ENCODE data around the gene FBXW4.

The FBXW4 gene

DNA sequence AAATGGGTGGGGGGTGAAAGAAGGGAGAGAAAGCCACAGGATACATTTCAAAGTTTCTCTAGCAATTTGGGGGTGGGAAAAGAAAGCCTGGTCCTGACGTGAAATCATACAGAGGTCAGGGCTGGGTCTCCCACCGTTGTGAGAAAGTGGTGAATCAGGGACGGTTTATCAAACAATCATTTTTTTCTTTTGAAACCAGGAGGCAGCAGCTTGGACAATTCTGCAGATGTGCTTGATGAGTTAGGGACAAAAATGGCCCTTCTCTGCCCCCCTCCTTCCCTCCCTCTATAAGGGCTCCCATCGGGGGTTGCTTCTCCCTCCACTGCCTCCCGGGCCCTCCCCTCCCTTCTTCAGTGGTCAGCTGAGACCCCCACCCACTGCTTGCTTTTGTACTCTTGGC is 43.6 kb downstream of the FBXW4 start:
- H3K4me3 ChIP-seq (ENCODE audit: low read depth, low read length) = no peak overlapping the region
- DNase-seq (ENCODE audit: low read depth) = no peak
- TF ChIP-seq, protein P1, sequence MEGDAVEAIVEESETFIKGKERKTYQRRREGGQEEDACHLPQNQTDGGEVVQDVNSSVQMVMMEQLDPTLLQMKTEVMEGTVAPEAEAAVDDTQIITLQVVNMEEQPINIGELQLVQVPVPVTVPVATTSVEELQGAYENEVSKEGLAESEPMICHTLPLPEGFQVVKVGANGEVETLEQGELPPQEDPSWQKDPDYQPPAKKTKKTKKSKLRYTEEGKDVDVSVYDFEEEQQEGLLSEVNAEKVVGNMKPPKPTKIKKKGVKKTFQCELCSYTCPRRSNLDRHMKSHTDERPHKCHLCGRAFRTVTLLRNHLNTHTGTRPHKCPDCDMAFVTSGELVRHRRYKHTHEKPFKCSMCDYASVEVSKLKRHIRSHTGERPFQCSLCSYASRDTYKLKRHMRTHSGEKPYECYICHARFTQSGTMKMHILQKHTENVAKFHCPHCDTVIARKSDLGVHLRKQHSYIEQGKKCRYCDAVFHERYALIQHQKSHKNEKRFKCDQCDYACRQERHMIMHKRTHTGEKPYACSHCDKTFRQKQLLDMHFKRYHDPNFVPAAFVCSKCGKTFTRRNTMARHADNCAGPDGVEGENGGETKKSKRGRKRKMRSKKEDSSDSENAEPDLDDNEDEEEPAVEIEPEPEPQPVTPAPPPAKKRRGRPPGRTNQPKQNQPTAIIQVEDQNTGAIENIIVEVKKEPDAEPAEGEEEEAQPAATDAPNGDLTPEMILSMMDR (conservative IDR thresholded peaks at IDR 0.05; ENCODE audit: low read depth, low read length) = no peak

DNA sequence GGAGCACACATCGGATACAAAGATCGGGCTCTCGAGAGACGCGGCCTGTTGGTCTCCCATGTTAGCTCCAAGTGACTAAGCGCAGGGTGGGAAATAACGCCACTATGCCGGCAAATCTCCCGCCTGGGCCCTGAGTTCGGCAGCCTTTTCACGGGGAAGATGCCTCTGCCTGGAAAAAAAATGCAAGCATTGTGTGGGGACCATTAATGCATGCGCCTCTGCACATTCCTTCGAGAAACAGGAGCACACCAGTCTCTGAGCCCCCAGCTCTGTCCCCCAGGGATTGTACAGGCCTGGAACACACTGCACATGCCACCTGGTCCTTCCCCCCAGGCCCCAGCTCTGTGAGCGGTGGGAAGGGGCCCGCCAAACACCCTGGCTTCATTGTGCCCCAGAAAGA is 44.1 kb downstream of the FBXW4 start:
- no peak overlapping the region for H3K4me3 ChIP-seq (ENCODE audit: low read depth, low read length)
- TF ChIP-seq, protein P1 (conservative IDR thresholded peaks at IDR 0.05; ENCODE audit: low read depth, low read length) = no peak
- no peak for DNase-seq (ENCODE audit: low read depth)

DNA sequence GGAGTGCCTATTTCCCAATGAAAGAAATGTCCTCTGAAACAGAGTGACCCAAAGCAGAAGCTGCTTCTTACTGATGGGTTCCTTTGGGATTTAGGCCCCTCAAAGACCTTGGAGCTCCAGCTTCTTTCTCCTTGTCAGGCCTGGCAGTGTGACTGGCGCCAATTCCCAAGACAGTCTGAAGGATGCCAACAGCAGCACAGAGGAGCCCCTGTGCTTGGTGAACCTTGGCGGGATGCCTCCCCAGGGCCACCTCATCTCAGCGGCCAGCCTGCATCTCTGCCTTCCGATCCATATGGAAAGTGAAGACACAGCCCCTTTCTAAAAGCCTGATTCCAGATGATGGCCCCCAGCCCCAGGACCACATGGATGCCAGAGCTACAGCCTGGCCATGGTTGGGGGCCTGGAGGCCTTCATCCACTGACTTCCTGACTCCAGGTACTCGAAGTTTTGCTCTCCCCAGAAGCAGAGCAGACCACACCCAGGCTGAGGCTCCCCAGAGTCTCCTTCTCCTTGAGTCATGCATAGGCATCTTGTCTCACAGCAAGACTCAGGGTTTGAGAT is 45.4 kb downstream of the FBXW4 start:
- DNase-seq (ENCODE audit: low read depth) = no peak
- TF ChIP-seq, protein P1 (conservative IDR thresholded peaks at IDR 0.05; ENCODE audit: low read depth, low read length) = no peak

DNA sequence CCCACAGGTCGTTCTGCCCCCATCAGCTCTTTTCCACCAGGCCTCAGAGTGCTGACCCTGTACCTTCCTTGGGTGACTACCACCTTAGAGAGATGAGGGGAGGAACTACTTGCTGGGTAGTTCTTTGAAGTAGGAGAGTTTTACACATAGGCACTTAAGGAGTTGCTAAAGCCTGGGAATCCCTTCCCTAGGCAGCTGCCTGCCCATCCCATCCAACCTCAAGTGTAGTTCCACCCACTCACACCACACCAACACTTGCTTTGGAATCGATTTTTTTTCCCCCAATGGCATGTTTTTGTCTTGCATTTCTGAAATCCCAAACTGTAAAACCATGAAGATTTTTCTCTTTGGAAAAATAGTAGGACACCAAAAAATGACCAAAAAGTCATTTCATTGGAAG is 47.7 kb downstream of the FBXW4 start:
- no peak for DNase-seq (ENCODE audit: low read depth)
- TF ChIP-seq, protein P1 (conservative IDR thresholded peaks at IDR 0.05; ENCODE audit: low read depth, low read length) = no peak
- no peak overlapping the region for H3K4me3 ChIP-seq (ENCODE audit: low read depth, low read length)

More for the DNA sequence above, 45.4 kb downstream of the FBXW4 start:
- no peak overlapping the region for H3K4me3 ChIP-seq (ENCODE audit: low read depth, low read length)

DNA sequence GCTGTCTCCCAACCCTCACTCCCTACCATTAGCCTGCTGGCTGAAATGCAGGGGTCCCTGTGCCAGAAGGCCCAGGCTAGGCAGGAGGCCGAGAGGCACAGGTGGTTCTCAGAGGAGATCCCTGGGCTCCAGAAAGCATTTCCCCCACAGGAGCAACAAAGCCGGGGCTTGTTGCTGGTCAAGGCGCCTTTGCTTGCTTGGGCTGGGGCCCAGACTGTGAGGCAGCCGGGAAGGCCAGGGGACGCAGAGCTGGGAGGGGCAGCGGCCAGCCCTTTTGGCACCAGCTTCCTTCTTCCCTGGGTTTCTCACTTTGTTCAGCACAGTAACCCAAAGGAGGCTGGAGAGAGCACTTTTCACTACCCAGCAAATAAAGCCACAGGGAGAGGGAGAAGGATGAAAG is 48.6 kb downstream of the FBXW4 start:
- TF ChIP-seq, protein P1 (conservative IDR thresholded peaks at IDR 0.05; ENCODE audit: low read depth, low read length) = no peak
- no peak overlapping the region for H3K4me3 ChIP-seq (ENCODE audit: low read depth, low read length)
- no peak for DNase-seq (ENCODE audit: low read depth)

DNA sequence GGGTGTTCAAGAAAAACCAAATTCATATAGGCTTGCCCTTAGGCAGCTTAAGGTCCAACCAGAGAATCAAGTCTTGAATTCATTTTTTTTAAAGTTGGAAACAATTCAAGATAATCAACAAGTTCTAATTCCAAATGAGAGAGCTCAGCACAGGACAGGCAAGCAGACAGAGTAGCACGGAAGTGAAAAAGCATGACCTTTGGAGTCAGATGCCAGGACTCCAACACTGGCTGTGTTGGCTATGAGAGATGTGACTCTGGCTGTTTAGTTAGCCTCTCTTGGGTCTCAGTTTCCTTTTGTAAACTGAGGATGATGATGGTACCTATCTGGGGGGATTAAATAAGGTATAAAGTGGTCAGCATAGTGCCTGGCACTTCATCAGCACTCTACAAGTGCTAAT is 49.3 kb downstream of the FBXW4 start:
- DNase-seq (ENCODE audit: low read depth) = no peak
- H3K4me3 ChIP-seq (ENCODE audit: low read depth, low read length) = no peak overlapping the region
- TF ChIP-seq, protein P1 (conservative IDR thresholded peaks at IDR 0.05; ENCODE audit: low read depth, low read length) = no peak

DNA sequence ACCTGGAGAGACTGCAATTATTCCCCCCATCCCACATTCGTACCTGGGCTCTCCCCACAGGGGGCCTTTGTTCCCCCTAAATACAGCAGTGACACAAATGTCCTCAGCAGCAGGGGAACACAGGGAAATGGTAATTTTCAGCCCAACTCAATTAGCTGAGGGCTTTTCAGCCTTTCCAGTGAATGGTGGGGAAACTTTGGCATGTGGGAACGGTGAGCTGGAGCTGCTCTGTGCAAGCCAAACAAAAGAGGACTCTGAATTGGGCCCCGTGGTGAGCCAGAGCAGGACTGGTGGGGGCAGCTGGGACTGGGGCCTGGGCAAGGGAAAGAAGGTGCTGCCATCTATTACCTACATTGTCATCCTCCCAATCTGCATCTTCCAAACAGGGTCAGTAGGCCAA is 51.0 kb downstream of the FBXW4 start:
- no peak for DNase-seq (ENCODE audit: low read depth)
- TF ChIP-seq, protein P1 (conservative IDR thresholded peaks at IDR 0.05; ENCODE audit: low read depth, low read length) = no peak
- no peak overlapping the region for H3K4me3 ChIP-seq (ENCODE audit: low read depth, low read length)
